NT2/D1 (cell line): ENCODE results near the gene SLC39A10.

Source experiments
- SUZ12 ChIP-seq: IDR thresholded peaks from 2 replicates; pipeline ENCODE4 v1.6.1; 2011; ENCODE audit not compliant: insufficient read length, insufficient read depth; ENCODE audit errors: extremely low read depth
- YY1 ChIP-seq: IDR thresholded peaks from 2 replicates; pipeline ENCODE4 v1.6.1; 2011; ENCODE audit not compliant: insufficient read length, insufficient read depth
- ZNF274 ChIP-seq: IDR thresholded peaks from 2 replicates; pipeline ENCODE4 v1.6.1; 2011; ENCODE audit warnings: mild to moderate bottlenecking, low read depth, low read length

DNA sequence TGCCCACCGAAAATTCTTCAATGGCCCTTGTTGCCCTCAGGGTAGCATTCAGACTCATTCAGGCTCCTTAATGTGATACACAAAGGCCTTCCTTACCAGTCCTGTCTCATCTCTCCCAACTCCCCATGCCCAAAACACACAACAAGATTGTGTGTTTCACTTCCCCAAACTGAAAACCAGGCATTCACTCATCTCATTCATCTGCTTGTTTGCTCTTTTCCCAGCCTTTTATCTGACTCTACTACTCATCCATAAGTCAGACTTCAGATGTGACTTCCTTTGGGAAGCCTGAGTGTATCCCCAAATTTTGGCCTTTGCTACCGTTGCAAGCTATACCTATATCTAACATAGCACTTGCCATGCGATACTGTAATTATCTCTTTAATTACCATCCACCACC, 9.7 kb upstream of the SLC39A10 start:
- TF ChIP-seq YY1 (no peak), SUZ12 (no peak), ZNF274 (no peak)
